ENCODE measurements around the gene IL1RAPL1. TPM values are rescaled to one million over a fixed set of nuclear protein-coding genes. Genes with fewer than 3 reads are reported as not detected.

IL1RAPL1 gene
- total RNA-seq, 2 experiments from 2014 or later: not detected

DNA sequence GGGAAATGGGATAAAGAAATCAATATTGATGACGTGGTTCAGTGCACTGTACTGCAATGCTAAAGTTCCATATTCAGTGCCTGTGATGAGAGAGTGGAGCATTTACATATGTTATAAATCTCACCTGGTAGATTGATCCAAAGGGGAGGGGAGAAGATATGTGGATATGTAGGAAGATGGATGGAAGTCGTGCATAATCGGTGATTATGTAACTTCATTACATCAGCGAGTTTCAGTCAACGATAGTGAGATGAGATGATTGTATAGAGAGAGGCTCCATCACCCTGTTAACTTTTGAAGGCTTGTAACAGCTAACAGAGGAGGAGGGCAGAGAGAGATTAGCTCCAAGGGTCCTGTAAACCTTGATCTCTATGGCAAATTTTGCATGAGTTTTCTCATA is 1.8 kb downstream of the IL1RAPL1 start:
- no peak overlapping the region for H3K27ac ChIP-seq (ENCODE audit: low read depth in 1 of 2, low read length in 2 of 2)
- CTCF ChIA-PET: no interaction called here
- H3K4me3 Mint-ChIP-seq: no peak overlapping the region
- H3K4me3 ChIP-seq (ENCODE audit: low read length): no peak overlapping the region
- H3K4me1 ChIP-seq (ENCODE audit: insufficient read depth, low read length): no peaks in the 10 kb centered on the region
- no peaks in the 10 kb centered on the region for H3K27me3 Mint-ChIP-seq
- no peak for DNase-seq
- POLR2A ChIA-PET: no interaction called here
- intact Hi-C loops (cut with DNase I, micrococcal nuclease): no loop called here
- H3K4me1 Mint-ChIP-seq (ENCODE audit: low read depth): no peaks in the 10 kb centered on the region
- TF ChIP-seq, protein P1, sequence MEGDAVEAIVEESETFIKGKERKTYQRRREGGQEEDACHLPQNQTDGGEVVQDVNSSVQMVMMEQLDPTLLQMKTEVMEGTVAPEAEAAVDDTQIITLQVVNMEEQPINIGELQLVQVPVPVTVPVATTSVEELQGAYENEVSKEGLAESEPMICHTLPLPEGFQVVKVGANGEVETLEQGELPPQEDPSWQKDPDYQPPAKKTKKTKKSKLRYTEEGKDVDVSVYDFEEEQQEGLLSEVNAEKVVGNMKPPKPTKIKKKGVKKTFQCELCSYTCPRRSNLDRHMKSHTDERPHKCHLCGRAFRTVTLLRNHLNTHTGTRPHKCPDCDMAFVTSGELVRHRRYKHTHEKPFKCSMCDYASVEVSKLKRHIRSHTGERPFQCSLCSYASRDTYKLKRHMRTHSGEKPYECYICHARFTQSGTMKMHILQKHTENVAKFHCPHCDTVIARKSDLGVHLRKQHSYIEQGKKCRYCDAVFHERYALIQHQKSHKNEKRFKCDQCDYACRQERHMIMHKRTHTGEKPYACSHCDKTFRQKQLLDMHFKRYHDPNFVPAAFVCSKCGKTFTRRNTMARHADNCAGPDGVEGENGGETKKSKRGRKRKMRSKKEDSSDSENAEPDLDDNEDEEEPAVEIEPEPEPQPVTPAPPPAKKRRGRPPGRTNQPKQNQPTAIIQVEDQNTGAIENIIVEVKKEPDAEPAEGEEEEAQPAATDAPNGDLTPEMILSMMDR (IDR thresholded peaks at IDR 0.05): no peak
- no peaks in the 10 kb centered on the region for H3K36me3 ChIP-seq (ENCODE audit: insufficient read depth, low read length)
- no peak for ATAC-seq (ENCODE audit: poor library complexity)
- H3K27me3 ChIP-seq (ENCODE audit: control insufficient read depth in 1 of 2, insufficient read depth in 2 of 2, low read length in 2 of 2): no peaks in the 10 kb centered on the region
- H3K9me3 Mint-ChIP-seq: no peaks in the 10 kb centered on the region
- H3K27ac Mint-ChIP-seq: no peak overlapping the region
- no peaks in the 10 kb centered on the region for H3K9me3 ChIP-seq (ENCODE audit: control insufficient read depth in 1 of 2, insufficient read depth in 1 of 2, low read length in 2 of 2)
- H3K36me3 Mint-ChIP-seq (ENCODE audit: low read depth): no peaks in the 10 kb centered on the region

- H3K9me3 ChIP-seq (ENCODE audit: control insufficient read depth in 1 of 2, insufficient read depth in 1 of 2, low read length in 2 of 2): no peaks in the 10 kb centered on the region
- Mint-ChIP-seq H3K27me3 (no peaks in the 10 kb centered on the region), H3K4me3 (no peak overlapping the region), H3K9me3 (no peaks in the 10 kb centered on the region), H3K27ac (no peak overlapping the region), H3K4me1 (ENCODE audit: low read depth) (no peaks in the 10 kb centered on the region), H3K36me3 (ENCODE audit: low read depth) (no peaks in the 10 kb centered on the region)
- H3K4me3 ChIP-seq (ENCODE audit: low read length): no peak overlapping the region
- ATAC-seq (ENCODE audit: poor library complexity) (no peak), DNase-seq (no peak)
- CTCF ChIA-PET: no interaction called here
- no peaks in the 10 kb centered on the region for H3K4me1 ChIP-seq (ENCODE audit: insufficient read depth, low read length)
- POLR2A ChIA-PET: no interaction called here
- no peaks in the 10 kb centered on the region for H3K27me3 ChIP-seq (ENCODE audit: control insufficient read depth in 1 of 2, insufficient read depth in 2 of 2, low read length in 2 of 2)
- H3K27ac ChIP-seq (ENCODE audit: low read depth in 1 of 2, low read length in 2 of 2): no peak overlapping the region
- intact Hi-C loops (cut with DNase I, micrococcal nuclease): no loop called here
- no peaks in the 10 kb centered on the region for H3K36me3 ChIP-seq (ENCODE audit: insufficient read depth, low read length)
- TF ChIP-seq, protein P1 (IDR thresholded peaks at IDR 0.05): no peak
Observed at GRCh38 chrX:28590396-28590795, 3.1 kb downstream of the IL1RAPL1 start.

DNA sequence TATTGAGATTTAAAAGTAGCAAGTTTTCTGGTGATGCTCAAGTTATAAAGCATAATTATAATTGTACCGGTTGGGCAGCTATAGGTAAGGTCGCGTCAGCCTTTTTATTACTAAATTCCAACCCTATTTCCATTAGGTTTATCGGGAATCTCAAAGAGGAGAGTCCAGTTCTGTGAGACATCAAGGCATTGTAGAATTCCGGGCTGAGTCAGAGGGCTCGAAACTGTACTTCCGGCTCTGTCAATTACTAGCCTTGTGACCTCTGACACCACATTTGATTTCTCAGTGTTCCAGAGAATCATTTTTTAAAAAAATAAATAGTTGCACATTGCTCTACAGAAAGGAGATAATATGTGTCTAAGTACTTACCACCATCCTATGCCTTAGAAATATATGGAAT is 4.3 kb downstream of the IL1RAPL1 start:
- Histone ChIP-seq H3K9me3 (ENCODE audit: control insufficient read depth in 1 of 2, insufficient read depth in 1 of 2, low read length in 2 of 2) (no peaks in the 10 kb centered on the region), H3K27ac (ENCODE audit: low read depth in 1 of 2, low read length in 2 of 2) (no peak overlapping the region), H3K36me3 (ENCODE audit: insufficient read depth, low read length) (no peaks in the 10 kb centered on the region), H3K4me1 (ENCODE audit: insufficient read depth, low read length) (no peaks in the 10 kb centered on the region), H3K4me3 (ENCODE audit: low read length) (no peak overlapping the region), H3K27me3 (ENCODE audit: control insufficient read depth in 1 of 2, insufficient read depth in 2 of 2, low read length in 2 of 2) (no peaks in the 10 kb centered on the region)
- no peak overlapping the region for H3K27ac Mint-ChIP-seq
- no peaks in the 10 kb centered on the region for H3K36me3 Mint-ChIP-seq (ENCODE audit: low read depth)
- TF ChIP-seq, protein P1 (IDR thresholded peaks at IDR 0.05): no peak
- no peaks in the 10 kb centered on the region for H3K9me3 Mint-ChIP-seq
- ATAC-seq (ENCODE audit: poor library complexity): no peak
- H3K4me3 Mint-ChIP-seq: no peak overlapping the region
- DNase-seq: no peak
- no peaks in the 10 kb centered on the region for H3K4me1 Mint-ChIP-seq (ENCODE audit: low read depth)
- intact Hi-C loops (cut with DNase I, micrococcal nuclease): no loop called here
- CTCF ChIA-PET: no interaction called here
- H3K27me3 Mint-ChIP-seq: no peaks in the 10 kb centered on the region
- POLR2A ChIA-PET: no interaction called here

Measured in CD4-positive, alpha-beta T cell (primary cell).